Activated naive CD8-positive, alpha-beta T cell treated with anti-CD3 and anti-CD28 coated beads, Interleukin-2, amount 10 ng/mL, durations not matched to agents 7 days and 5 days (primary cell): Measurements from ENCODE around the gene LHPP. TPM values are rescaled to one million over a fixed set of nuclear protein-coding genes. Genes with fewer than 3 reads are reported as not detected.

ENCODE experiments used
- ATAC-seq: fragments of 150-1000 bp; cut with Tn5 transposase; one replicate; pipeline ENCODE4 v1.10.0; 2021; ENCODE audit warnings: low read depth, moderate library complexity
- POLR2A ChIA-PET: fragments of 350-600 bp; sonication (Branson Sonifier 250); formaldehyde crosslinking; loops from one replicate; lab custom pipeline; 2021; ENCODE audit warnings: antibody characterized with exemption; lab: Charles Lee
- DNase-seq: peaks from one replicate; pipeline ENCODE4 v3.0.0; 2021
- H3K27ac Mint-ChIP-seq: one replicate; pipeline ENCODE4 v1.8.0; 2022; ENCODE audit warnings: mild to moderate bottlenecking, mixed read lengths
- H3K27me3 Mint-ChIP-seq: one replicate; pipeline ENCODE4 v1.8.0; 2022; ENCODE audit warnings: mild to moderate bottlenecking, moderate library complexity, mixed read lengths
- H3K36me3 Mint-ChIP-seq: one replicate; pipeline ENCODE4 v1.8.0; 2021; ENCODE audit warnings: mild to moderate bottlenecking, mixed read lengths
- H3K4me1 Mint-ChIP-seq: one replicate; pipeline ENCODE4 v1.8.0; 2021; ENCODE audit warnings: mixed read lengths
- H3K4me3 Mint-ChIP-seq: one replicate; pipeline ENCODE4 v1.8.0; 2022; ENCODE audit warnings: mild to moderate bottlenecking, moderate library complexity, mixed read lengths
- H3K9me3 Mint-ChIP-seq: one replicate; pipeline ENCODE4 v1.8.0; 2021; ENCODE audit warnings: mixed read lengths
- total RNA-seq, 2 experiments: library from RNA; stranded (reverse); gene quantifications; one replicate each; pipeline ENCODE4 v1.2.3, GENCODE V29; 2021

The LHPP gene
- total RNA-seq, 2 experiments from 2014 or later, result 21.4 to 24.3 TPM

GRCh38 chr10:124451276-124451675 lies 10.3 kb upstream of the LHPP start:
- ATAC-seq (no peak), DNase-seq (no peak)
- peaks cover 12% of the 10 kb centered on the region for H3K4me1 Mint-ChIP-seq
- H3K36me3 Mint-ChIP-seq, result no peaks in the 10 kb centered on the region
- H3K4me3 Mint-ChIP-seq, result no peak overlapping the region
- H3K9me3 Mint-ChIP-seq, result no peaks in the 10 kb centered on the region
- no peak overlapping the region for H3K27ac Mint-ChIP-seq
- POLR2A ChIA-PET, result interaction anchor here (0.7 kb wide), 1 partner anchor 1229 kb away, joined by 3 read pairs; no protein-coding TSS in a partner anchor
- H3K27me3 Mint-ChIP-seq, result peaks cover 89% of the 10 kb centered on the region

DNA sequence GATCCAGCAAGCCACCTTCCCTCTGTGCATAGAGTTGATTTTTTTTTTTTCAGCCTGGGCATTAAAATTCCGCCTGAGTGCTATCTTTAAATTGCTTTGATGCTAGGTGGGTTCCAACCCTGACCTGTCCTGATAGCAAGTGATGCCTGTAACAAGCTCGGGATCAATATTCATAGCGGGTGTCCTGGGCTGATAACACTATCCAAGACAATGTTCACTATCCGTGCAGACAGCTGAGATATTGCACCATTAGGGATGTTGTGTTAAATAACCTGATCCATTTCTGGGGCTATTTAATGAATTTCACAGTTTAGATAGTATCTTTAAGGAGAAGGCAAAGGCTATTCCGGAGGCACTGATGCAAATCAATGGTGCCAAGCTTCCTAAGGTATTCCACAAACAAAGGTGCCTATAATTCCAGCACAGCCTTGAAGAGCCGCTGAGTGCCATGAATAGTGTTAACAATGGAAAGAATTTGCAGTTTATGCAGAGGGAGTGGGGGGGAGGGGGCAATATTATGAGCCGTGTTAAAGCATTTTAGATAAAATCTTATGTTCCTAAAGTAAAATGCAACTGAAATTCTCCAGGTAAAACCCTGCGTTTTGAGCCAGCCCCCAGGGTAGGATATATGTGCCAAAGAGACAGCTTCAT lies 7.5 kb upstream of the LHPP start:
- H3K9me3 Mint-ChIP-seq, result no peaks in the 10 kb centered on the region
- ATAC-seq, result no peak

GRCh38 chr10:124455441-124455840 lies 6.2 kb upstream of the LHPP start:
- H3K36me3 Mint-ChIP-seq, result no peaks in the 10 kb centered on the region
- POLR2A ChIA-PET, result interaction anchor here (0.7 kb wide), 1 partner anchor 251 kb away, joined by 5 read pairs; no protein-coding TSS in a partner anchor
- H3K4me1 Mint-ChIP-seq, result peaks cover 2% of the 10 kb centered on the region
- H3K27me3 Mint-ChIP-seq, result peaks cover 65% of the 10 kb centered on the region
- no peak overlapping the region for H3K4me3 Mint-ChIP-seq
- no peak overlapping the region for H3K27ac Mint-ChIP-seq
- no peak for ATAC-seq
- no peak for DNase-seq
- no peaks in the 10 kb centered on the region for H3K9me3 Mint-ChIP-seq

More for the DNA sequence above, 7.5 kb upstream of the LHPP start:
- Mint-ChIP-seq H3K27me3 (peaks cover 75% of the 10 kb centered on the region), H3K36me3 (no peaks in the 10 kb centered on the region), H3K4me3 (no peak overlapping the region), H3K4me1 (peaks cover 7% of the 10 kb centered on the region), H3K27ac (no peak overlapping the region)
- no peak for DNase-seq
- POLR2A ChIA-PET, result no interaction called here

DNA sequence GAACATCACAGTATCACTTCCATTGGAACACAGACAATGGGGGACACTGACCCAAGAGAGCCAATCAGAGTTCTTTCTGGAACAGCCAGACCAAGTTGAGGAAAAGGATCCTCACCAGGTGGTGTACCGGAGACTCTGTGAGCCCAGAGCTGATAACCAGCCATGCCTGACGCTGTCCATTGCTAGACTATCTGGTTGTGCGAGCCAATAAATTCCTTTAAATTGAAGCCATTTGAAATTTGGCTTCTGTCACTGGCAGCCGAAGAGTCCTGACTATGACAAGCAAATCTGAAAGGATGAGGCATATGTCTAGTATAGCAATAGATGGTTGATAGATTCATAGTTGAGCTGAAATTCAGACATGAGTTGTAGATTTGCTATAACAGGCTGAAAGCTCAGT lies 3.1 kb upstream of the LHPP start:
- DNase-seq, result no peak
- Mint-ChIP-seq H3K36me3 (peaks cover 2% of the 10 kb centered on the region), H3K4me3 (no peak overlapping the region), H3K9me3 (no peaks in the 10 kb centered on the region), H3K27ac (no peak overlapping the region), H3K27me3 (peaks cover 36% of the 10 kb centered on the region), H3K4me1 (peaks cover 3% of the 10 kb centered on the region)
- ATAC-seq, result no peak
- POLR2A ChIA-PET, result no interaction called here

- no peak overlapping the region for H3K27ac Mint-ChIP-seq
- H3K27me3 Mint-ChIP-seq, result peaks cover 32% of the 10 kb centered on the region
- POLR2A ChIA-PET, result no interaction called here
- H3K36me3 Mint-ChIP-seq, result peaks cover 2% of the 10 kb centered on the region
- no peak for ATAC-seq
- H3K9me3 Mint-ChIP-seq, result no peaks in the 10 kb centered on the region
- no peak overlapping the region for H3K4me3 Mint-ChIP-seq
- no peak for DNase-seq
- peaks cover 3% of the 10 kb centered on the region for H3K4me1 Mint-ChIP-seq
Observed at GRCh38 chr10:124458889-124459288, 2.7 kb upstream of the LHPP start.

DNA sequence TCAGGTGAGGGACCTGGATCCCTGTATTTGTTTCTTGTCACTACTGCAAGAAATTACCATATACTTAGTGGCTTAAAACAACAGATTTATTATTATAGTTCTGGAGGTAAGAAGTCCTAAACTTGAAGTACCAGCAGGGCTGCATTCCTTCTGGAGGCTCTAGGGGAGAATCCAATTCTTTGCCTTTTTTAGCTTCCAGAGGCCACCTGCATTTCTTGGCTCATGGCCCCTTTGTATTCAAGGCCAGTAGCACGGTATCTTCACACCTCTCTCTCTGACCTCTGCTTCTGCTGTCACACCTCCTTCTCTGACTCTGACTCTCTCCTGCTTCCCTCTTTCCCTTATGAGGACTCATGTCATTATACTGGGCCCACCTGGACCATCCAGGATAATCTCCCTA lies 2.2 kb upstream of the LHPP start:
- no peak for DNase-seq
- H3K4me3 Mint-ChIP-seq, result no peak overlapping the region
- H3K9me3 Mint-ChIP-seq, result no peaks in the 10 kb centered on the region
- no peak overlapping the region for H3K27ac Mint-ChIP-seq
- peaks cover 2% of the 10 kb centered on the region for H3K36me3 Mint-ChIP-seq
- POLR2A ChIA-PET, result no interaction called here
- no peak for ATAC-seq
- H3K27me3 Mint-ChIP-seq, result peaks cover 28% of the 10 kb centered on the region
- peaks cover 6% of the 10 kb centered on the region for H3K4me1 Mint-ChIP-seq

DNA sequence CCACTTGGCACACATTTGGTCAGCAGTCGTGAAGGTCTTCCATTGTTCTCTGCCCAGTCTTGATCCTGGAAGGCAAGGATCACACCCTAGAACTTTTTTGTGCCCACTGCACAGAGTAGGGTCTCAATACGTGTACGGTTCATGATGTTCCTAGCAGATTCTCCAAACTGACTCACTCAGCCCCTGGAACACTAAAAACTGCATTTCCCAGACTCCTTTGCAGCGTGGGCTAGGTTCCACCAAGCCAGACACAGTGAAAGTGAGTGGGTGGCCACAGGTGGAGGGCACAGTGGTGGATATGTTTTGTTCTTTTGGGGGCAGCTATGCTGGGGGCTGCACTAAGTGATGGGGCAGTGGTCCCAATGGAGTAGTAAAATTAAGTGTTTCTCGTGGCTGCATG lies 1.5 kb upstream of the LHPP start:
- Mint-ChIP-seq H3K4me1 (peaks cover 14% of the 10 kb centered on the region), H3K36me3 (peaks cover 5% of the 10 kb centered on the region), H3K9me3 (no peaks in the 10 kb centered on the region), H3K27ac (no peak overlapping the region), H3K27me3 (peaks cover 21% of the 10 kb centered on the region), H3K4me3 (no peak overlapping the region)
- ATAC-seq (no peak), DNase-seq (no peak)
- POLR2A ChIA-PET, result interaction anchor here (1.3 kb wide), 1 partner anchor 187 kb away, joined by 3 read pairs; no protein-coding TSS in a partner anchor

- H3K9me3 Mint-ChIP-seq, result no peaks in the 10 kb centered on the region
- H3K36me3 Mint-ChIP-seq, result peaks cover 6% of the 10 kb centered on the region
- H3K4me3 Mint-ChIP-seq, result peak overlapping the region; percentile 98
- POLR2A ChIA-PET, result interaction anchor here (0.8 to 1.5 kb wide), 3 partner anchors 11 to 454 kb away, joined by 3 to 5 read pairs (median 4); partner anchors contain the start of gene NKX1-2
- H3K27ac Mint-ChIP-seq, result peak overlapping the region; percentile 78
- no peak for ATAC-seq
- peaks cover 22% of the 10 kb centered on the region for H3K4me1 Mint-ChIP-seq
- peaks cover 9% of the 10 kb centered on the region for H3K27me3 Mint-ChIP-seq
- no peak for DNase-seq
Observed at GRCh38 chr10:124462348-124462695, 699 bp downstream of the LHPP start.

- Mint-ChIP-seq H3K36me3 (peaks cover 6% of the 10 kb centered on the region), H3K9me3 (no peaks in the 10 kb centered on the region), H3K4me3 (peak overlapping the region; percentile 63), H3K27ac (peak overlapping the region; percentile 81), H3K27me3 (peaks cover 2% of the 10 kb centered on the region), H3K4me1 (peaks cover 22% of the 10 kb centered on the region)
- ATAC-seq (no peak), DNase-seq (no peak)
- POLR2A ChIA-PET, result interaction anchor here (0.6 kb wide), 1 partner anchor 26 kb away, joined by 4 read pairs; no protein-coding TSS in a partner anchor
Observed at GRCh38 chr10:124464028-124464965, 2.7 kb downstream of the LHPP start.

DNA sequence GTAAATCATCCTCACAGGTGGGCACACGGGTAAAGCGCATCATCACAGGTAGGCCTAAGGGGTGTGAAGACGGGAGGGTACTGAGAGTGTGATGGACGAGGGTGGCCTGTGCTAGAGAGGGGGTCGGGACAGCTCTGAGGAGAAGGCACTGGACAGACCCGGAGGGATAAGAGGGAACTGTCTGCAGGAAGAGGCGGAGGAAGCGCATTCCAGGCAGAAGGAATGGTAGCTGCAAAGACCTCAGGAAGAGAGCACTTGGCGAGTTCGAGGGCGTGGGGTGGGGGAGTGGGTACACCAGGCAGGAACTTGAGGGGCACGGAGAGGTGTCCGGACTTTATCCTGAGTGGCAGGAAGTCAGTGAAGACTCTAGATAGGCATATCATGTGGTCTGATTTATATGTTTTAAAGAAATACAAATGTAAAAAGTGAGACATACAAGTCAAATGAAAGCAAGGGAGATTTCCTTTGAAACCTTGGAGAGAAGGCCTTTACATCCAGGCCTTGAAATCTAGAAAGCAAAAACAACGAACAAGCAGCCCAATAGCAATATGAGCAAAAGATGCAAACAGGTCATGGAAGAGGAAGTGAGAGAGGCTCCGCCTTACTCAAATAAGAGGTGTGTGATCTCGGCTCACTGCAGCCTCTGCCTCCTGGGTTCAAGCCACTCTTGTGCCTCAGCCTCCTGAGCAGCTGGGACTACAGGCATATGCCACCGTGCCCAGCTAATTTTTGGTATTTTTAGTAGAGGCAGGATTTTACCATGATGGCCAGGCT lies 3.6 kb downstream of the LHPP start:
- POLR2A ChIA-PET, result interaction anchor here (0.6 kb wide), 1 partner anchor 25 kb away, joined by 4 read pairs; no protein-coding TSS in a partner anchor
- ATAC-seq (no peak), DNase-seq (no peak)
- Mint-ChIP-seq H3K4me1 (peaks cover 25% of the 10 kb centered on the region), H3K4me3 (peak overlapping the region; percentile 63), H3K27ac (peak overlapping the region; percentile 81), H3K27me3 (peaks cover 2% of the 10 kb centered on the region), H3K9me3 (no peaks in the 10 kb centered on the region), H3K36me3 (peaks cover 6% of the 10 kb centered on the region)

DNA sequence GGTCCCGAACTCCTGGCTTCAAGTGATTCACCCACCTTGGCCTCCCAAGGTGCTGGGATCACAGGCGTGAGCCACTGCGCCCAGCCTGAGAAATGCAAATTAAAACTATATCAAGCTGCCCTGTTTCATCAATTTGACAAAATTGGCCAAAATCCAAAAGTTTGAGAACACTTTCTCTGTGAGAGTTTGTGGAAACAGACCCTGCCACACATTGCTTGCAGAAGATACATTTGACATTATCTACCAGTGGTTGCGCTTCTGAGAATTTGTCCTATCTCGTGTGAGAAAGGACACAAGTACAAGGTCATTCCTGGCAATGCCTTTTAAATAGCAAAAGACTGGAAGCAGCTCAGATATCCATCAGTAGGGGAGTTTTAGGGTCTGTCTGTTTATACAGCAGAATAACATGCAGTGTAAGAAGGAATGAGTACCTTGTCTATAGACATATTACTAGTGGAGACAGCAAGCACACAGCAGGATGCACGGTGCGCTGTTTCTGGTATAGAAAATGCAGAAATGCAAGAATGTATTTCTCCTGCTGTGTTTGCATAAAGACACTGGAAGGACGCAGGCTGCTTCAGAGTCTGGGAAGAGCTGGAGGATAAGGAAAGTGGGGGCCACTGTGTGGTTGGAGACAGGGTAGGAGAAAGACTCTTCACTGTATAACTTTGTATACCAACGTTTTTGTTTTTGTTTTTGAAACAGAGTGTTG lies 4.3 kb downstream of the LHPP start:
- no peaks in the 10 kb centered on the region for H3K9me3 Mint-ChIP-seq
- ATAC-seq, result no peak

GRCh38 chr10:124467165-124467564 lies 5.5 kb downstream of the LHPP start:
- no peaks in the 10 kb centered on the region for H3K9me3 Mint-ChIP-seq
- H3K27me3 Mint-ChIP-seq, result no peaks in the 10 kb centered on the region
- H3K4me3 Mint-ChIP-seq, result no peak overlapping the region
- no peak overlapping the region for H3K27ac Mint-ChIP-seq
- DNase-seq (no peak), ATAC-seq (no peak)
- H3K36me3 Mint-ChIP-seq, result peaks cover 5% of the 10 kb centered on the region
- POLR2A ChIA-PET, result no interaction called here
- H3K4me1 Mint-ChIP-seq, result peaks cover 21% of the 10 kb centered on the region

More for the DNA sequence above, 4.3 kb downstream of the LHPP start:
- POLR2A ChIA-PET, result no interaction called here
- peaks cover 25% of the 10 kb centered on the region for H3K4me1 Mint-ChIP-seq
- no peak for DNase-seq
- peak overlapping the region; percentile 63 for H3K4me3 Mint-ChIP-seq
- H3K36me3 Mint-ChIP-seq, result peaks cover 6% of the 10 kb centered on the region
- H3K27ac Mint-ChIP-seq, result peak overlapping the region; percentile 81
- H3K27me3 Mint-ChIP-seq, result peaks cover 2% of the 10 kb centered on the region
